HFFc6 (cell line): ENCODE results near the gene LIMA1. TPM values are rescaled to one million over a fixed set of nuclear protein-coding genes. Genes with fewer than 3 reads are reported as not detected.

Experiments
- DNase-seq: peaks from one replicate; pipeline ENCODE4 v3.0.0-alpha.2; 2018
- H3K27ac Mint-ChIP-seq: 2 replicates; pipeline ENCODE4 v1.8.0; 2020; ENCODE audit warnings: mild to moderate bottlenecking, mixed read lengths
- H3K27me3 Mint-ChIP-seq: 2 replicates; pipeline ENCODE4 v1.8.0; 2021; ENCODE audit warnings: mild to moderate bottlenecking, moderate library complexity, mixed read lengths; ENCODE audit not compliant: insufficient read depth
- H3K36me3 Mint-ChIP-seq: 2 replicates; pipeline ENCODE4 v1.8.0; 2021; ENCODE audit warnings: low read depth, mixed read lengths
- H3K4me1 Mint-ChIP-seq: 2 replicates; pipeline ENCODE4 v1.8.0; 2020; ENCODE audit warnings: low read depth, mixed read lengths
- H3K4me3 Mint-ChIP-seq: 2 replicates; pipeline ENCODE4 v1.8.0; 2020; ENCODE audit warnings: mild to moderate bottlenecking, moderate library complexity, mixed read lengths
- H3K9me3 Mint-ChIP-seq: 2 replicates; pipeline ENCODE4 v1.8.0; 2020; ENCODE audit warnings: mild to moderate bottlenecking, mixed read lengths
- CTCF ChIP-seq: fragments of 200-600 bp; sonication (generic); IDR thresholded peaks from 2 replicates; pipeline ENCODE4 v1.5.0; 2021; ENCODE audit warnings: antibody characterized with exemption, mild to moderate bottlenecking
- total RNA-seq, 6 experiments: library from RNA; stranded (reverse); fragmentation: NEBNext Ultra II Directional; extraction: Animal tissue kit (Norgen Biotek cat#: 25700); gene quantifications; 2 replicates in 1 of 6; 3 replicates in 5 of 6; pipeline ENCODE4 v1.2.3, GENCODE V29; 2021

LIMA1 gene
- total RNA-seq, 6 experiments from 2014 or later: 259 to 335 (median 298) TPM

- no peaks in the 10 kb centered on the region for H3K9me3 Mint-ChIP-seq
- H3K27ac Mint-ChIP-seq: no peak overlapping the region
- TF ChIP-seq CTCF: no peak
- peaks cover 15% of the 10 kb centered on the region for H3K4me1 Mint-ChIP-seq
- H3K36me3 Mint-ChIP-seq: peaks cover 19% of the 10 kb centered on the region
- no peak overlapping the region for H3K4me3 Mint-ChIP-seq
- no peak for DNase-seq
- no peaks in the 10 kb centered on the region for H3K27me3 Mint-ChIP-seq
Measured at GRCh38 chr12:50287271-50287670, 4.0 kb upstream of the LIMA1 start.

GRCh38 chr12:50285253-50285652 is 1.9 kb upstream of the LIMA1 start:
- Mint-ChIP-seq H3K4me3 (no peak overlapping the region), H3K4me1 (peaks cover 26% of the 10 kb centered on the region), H3K27me3 (no peaks in the 10 kb centered on the region), H3K36me3 (peaks cover 7% of the 10 kb centered on the region; the same call in 1 of the 2 replicates), H3K9me3 (no peaks in the 10 kb centered on the region), H3K27ac (no peak overlapping the region)
- no peak for TF ChIP-seq CTCF
- no peak for DNase-seq

GRCh38 chr12:50282721-50283228 is 545 bp downstream of the LIMA1 start:
- no peak for TF ChIP-seq CTCF
- Mint-ChIP-seq H3K9me3 (no peaks in the 10 kb centered on the region), H3K36me3 (peaks cover 7% of the 10 kb centered on the region; the same call in 1 of the 2 replicates), H3K27me3 (no peaks in the 10 kb centered on the region), H3K4me1 (peaks cover 26% of the 10 kb centered on the region), H3K27ac (peak overlapping the region; percentile 72), H3K4me3 (peak overlapping the region; percentile 91)
- DNase-seq: peak; percentile 38

GRCh38 chr12:50279501-50279900 is 3.8 kb downstream of the LIMA1 start:
- no peak for TF ChIP-seq CTCF
- H3K36me3 Mint-ChIP-seq: peaks cover 7% of the 10 kb centered on the region; the same call in 1 of the 2 replicates
- peaks cover 43% of the 10 kb centered on the region for H3K4me1 Mint-ChIP-seq
- no peaks in the 10 kb centered on the region for H3K9me3 Mint-ChIP-seq
- no peak overlapping the region for H3K4me3 Mint-ChIP-seq
- H3K27me3 Mint-ChIP-seq: no peaks in the 10 kb centered on the region
- H3K27ac Mint-ChIP-seq: no peak overlapping the region
- DNase-seq: no peak

- no peak; the same call in none of the 2 replicates for TF ChIP-seq CTCF
- H3K4me1 Mint-ChIP-seq: peaks cover 28% of the 10 kb centered on the region
- H3K9me3 Mint-ChIP-seq: no peaks in the 10 kb centered on the region
- no peak overlapping the region for H3K27ac Mint-ChIP-seq
- H3K4me3 Mint-ChIP-seq: no peak overlapping the region; the same call in 1 of the 2 replicates
- H3K27me3 Mint-ChIP-seq: no peaks in the 10 kb centered on the region
- peak; percentile 46 for DNase-seq
- no peaks in the 10 kb centered on the region for H3K36me3 Mint-ChIP-seq
Measured at GRCh38 chr12:50276912-50277671, 6.2 kb downstream of the LIMA1 start.
